Bronchial epithelial cell (primary cell): Measurements from ENCODE around the gene TADA2B. TPM values are rescaled to one million over a fixed set of nuclear protein-coding genes. Genes with fewer than 3 reads are reported as not detected.

ENCODE experiments used
- DNase-seq: peaks from one replicate; pipeline ENCODE4 v3.0.0-alpha.2; 2010; ENCODE audit warnings: low read depth
- FAIRE-seq: peaks from 2 replicates; lab custom pipeline; 2011; peaks lifted over from hg19 to GRCh38; lab: Jason Lieb, UNC
- H3K27me3 ChIP-seq: 2 replicates; pipeline ENCODE4 v1.5.1; 2011; ENCODE audit warnings: low read length; ENCODE audit not compliant: control insufficient read depth, insufficient read depth
- H3K36me3 ChIP-seq: 2 replicates; pipeline ENCODE4 v1.5.1; 2011; ENCODE audit warnings: low read length; ENCODE audit not compliant: control insufficient read depth, insufficient read depth
- H3K4me3 ChIP-seq: 2 replicates; pipeline ENCODE4 v1.5.1; 2011; ENCODE audit warnings: mild to moderate bottlenecking, low read depth, low read length, control low read depth
- total RNA-seq: library from RNA; depleted of rRNA; stranded (reverse); fragments of >200 nt; gene quantifications from 2 replicates; pipeline ENCODE4 v1.2.1, GENCODE V29; 2014
- TF ChIP-seq, protein P1 (sequence below): IDR thresholded peaks from 2 replicates; pipeline ENCODE4 v1.5.1; 2011; ENCODE audit warnings: mild to moderate bottlenecking, moderate library complexity, low read length, control low read depth, inconsistent platforms; ENCODE audit not compliant: insufficient read depth, severe bottlenecking

The TADA2B gene
- total RNA-seq, 1 donor from 2014 or later, result 12.1 TPM

DNA sequence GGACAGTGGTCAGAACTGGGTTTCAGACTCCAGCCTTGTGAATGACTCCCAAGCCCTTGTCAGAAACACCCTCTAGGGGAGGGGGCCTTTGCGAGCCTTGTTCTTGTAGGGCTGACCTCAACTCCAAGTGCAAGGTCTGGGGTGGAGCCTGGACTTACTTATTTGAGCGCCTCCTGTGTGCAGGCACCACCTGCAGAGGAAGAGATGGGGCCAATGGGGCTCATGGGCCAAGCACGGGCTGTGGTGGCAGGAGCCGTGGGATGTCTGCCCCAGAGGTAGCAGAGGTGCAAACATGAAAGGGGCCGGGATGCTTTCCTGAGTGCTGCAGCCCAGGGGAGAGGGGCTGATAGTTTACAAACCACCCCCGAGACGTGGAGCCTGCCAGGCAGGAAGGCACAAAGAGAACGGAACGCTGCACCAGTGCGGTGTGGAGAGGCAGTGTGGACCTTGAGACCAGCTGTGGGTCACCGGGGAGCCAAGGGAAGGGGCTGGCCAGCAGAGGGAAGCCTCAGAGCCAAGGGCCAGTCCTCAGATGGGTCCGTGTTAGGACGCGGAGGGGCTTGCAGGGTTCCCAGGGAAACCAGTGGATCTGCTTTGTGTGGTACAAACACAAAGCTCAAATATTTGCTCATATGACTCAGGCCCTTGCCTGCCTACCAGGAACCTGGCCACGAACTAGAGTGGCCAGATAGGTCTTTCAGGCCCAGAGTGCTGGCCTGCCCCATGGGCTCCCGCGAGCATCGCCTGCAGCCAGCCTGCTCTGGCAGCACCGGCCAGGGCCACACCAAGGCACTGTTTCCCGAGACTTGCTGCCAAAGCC, 8.7 kb upstream of the TADA2B start:
- H3K36me3 ChIP-seq, result peaks cover 12% of the 10 kb centered on the region
- H3K4me3 ChIP-seq, result no peak overlapping the region
- peak; percentile 65 for DNase-seq
- TF ChIP-seq, protein P1, sequence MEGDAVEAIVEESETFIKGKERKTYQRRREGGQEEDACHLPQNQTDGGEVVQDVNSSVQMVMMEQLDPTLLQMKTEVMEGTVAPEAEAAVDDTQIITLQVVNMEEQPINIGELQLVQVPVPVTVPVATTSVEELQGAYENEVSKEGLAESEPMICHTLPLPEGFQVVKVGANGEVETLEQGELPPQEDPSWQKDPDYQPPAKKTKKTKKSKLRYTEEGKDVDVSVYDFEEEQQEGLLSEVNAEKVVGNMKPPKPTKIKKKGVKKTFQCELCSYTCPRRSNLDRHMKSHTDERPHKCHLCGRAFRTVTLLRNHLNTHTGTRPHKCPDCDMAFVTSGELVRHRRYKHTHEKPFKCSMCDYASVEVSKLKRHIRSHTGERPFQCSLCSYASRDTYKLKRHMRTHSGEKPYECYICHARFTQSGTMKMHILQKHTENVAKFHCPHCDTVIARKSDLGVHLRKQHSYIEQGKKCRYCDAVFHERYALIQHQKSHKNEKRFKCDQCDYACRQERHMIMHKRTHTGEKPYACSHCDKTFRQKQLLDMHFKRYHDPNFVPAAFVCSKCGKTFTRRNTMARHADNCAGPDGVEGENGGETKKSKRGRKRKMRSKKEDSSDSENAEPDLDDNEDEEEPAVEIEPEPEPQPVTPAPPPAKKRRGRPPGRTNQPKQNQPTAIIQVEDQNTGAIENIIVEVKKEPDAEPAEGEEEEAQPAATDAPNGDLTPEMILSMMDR, result no peak
- no peak for FAIRE-seq
- H3K27me3 ChIP-seq, result no peaks in the 10 kb centered on the region

DNA sequence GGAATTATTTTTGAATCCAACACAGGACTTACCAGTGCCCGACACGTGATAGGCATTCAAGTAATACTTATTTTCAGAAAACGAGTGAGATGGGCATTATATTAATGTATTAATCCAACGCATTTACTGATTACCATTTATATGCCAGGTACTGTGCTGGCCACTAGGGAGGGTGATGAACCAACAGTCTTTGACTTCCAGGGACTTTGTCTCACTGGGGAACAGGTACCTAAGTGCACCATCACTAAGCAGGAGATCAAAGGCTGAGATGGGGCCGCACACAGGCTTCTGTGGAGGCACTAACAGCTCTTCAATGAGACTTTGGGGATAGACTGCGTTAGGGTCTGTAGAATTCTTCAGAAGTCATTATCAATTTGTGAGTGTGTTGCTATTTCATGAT, 5.7 kb upstream of the TADA2B start:
- TF ChIP-seq, protein P1, result peak; percentile 10
- no peaks in the 10 kb centered on the region for H3K36me3 ChIP-seq
- FAIRE-seq, result no peak
- no peak for DNase-seq
- H3K27me3 ChIP-seq, result no peaks in the 10 kb centered on the region
- H3K4me3 ChIP-seq, result no peak overlapping the region

DNA sequence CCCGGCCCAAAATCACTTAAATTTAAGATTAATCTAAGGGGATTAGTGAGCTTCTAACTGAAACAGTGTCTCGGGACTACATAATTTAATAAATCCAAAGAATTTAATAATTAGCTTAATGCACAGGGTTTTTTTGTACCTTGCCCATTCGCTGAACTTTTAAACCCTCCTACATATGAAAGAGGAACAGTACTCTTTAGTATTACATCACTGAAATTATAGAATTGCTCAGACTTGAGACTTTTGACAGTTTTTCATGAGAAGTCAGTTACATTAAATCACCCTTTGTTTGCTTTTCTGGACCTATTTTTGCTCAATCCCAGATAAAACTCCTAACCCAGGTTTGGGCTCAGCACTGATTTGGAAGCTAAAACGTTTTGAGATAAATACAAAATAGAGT, 2.4 kb upstream of the TADA2B start:
- TF ChIP-seq, protein P1, result no peak
- FAIRE-seq, result no peak
- no peak for DNase-seq
- H3K36me3 ChIP-seq, result peaks cover under 1% of the 10 kb centered on the region
- no peak overlapping the region for H3K4me3 ChIP-seq
- H3K27me3 ChIP-seq, result no peaks in the 10 kb centered on the region

DNA sequence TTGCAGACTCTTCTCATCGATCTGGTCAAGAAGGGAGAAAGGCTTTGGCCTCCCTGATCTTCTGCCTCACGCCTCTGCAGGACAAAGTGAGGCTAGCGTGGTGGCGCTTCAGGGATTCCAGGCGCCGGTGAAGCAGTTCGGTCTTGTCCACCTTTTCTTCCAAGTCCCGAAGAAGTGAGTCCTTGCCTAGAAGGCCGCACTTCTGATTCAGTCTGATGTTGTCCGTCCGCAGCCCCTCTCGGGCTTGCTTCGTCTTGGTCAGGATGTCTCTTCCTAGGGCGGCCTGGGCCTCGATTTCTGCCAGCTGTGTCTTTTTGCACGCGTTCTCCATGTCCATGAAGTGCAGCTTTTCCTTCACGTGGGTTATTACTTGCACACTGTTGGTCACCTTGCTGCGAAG, 1.9 kb upstream of the TADA2B start:
- Histone ChIP-seq H3K4me3 (no peak overlapping the region), H3K27me3 (no peaks in the 10 kb centered on the region), H3K36me3 (peaks cover 2% of the 10 kb centered on the region)
- FAIRE-seq (no peak), DNase-seq (no peak)
- TF ChIP-seq, protein P1, result no peak

DNA sequence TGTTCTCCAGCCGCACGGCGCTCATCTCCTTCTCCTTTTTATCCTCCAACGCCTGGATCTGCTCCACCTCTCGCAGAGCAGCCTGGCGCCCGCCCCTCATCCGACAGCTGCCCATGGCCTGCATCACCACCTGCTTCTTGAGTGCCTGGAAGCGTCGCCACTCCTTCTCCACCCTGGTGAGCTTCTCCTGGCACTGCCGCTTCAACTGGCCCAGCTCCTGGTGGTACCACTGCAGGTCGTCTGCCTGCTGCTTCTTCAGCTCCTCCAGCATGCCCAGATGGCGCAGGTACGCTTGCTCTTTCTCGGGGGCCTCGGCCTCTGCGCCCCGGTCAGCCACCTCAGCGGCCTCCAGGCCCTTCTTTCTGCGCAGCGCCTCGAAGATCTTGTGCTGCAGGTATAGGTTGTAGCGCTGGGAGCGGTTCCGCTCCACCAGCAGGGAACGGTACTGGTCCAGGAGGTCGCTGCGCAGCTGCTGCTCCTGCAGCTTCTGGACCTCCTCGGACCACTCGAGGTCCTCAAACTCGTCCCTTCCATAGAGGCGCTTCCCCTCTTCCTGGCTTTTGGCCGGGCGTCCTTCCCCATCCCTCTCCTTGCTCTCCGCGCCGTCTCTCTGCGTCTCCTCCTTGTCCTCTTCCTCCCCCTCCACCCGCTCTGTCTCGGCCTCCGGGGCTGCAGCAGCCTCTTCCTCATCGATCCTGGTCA, 1.2 kb upstream of the TADA2B start:
- DNase-seq (no peak), FAIRE-seq (no peak)
- Histone ChIP-seq H3K4me3 (peak overlapping the region; percentile 83), H3K36me3 (peaks cover 2% of the 10 kb centered on the region), H3K27me3 (no peaks in the 10 kb centered on the region)
- TF ChIP-seq, protein P1, result no peak
